GM21786 (cell line): ENCODE measurements around the gene TMSB10.
"Not testable (repeated sequence)": the region's sequence is repeated elsewhere in the genome, so short reads cannot be mapped to it uniquely, and the experiment has no call there.

Source experiments
- ATAC-seq: cut with Tn5 transposase; IDR thresholded peaks from one replicate; pipeline ENCODE4 v1.9.1; 2021; ENCODE audit not compliant: unreplicated experiment

TMSB10 gene

GRCh38 chr2:84905181-84906107 is at the start of gene TMSB10:
Gene TMSB10 (plus strand): TSS chr2:84905656.
- peak; percentile 65 for ATAC-seq

DNA sequence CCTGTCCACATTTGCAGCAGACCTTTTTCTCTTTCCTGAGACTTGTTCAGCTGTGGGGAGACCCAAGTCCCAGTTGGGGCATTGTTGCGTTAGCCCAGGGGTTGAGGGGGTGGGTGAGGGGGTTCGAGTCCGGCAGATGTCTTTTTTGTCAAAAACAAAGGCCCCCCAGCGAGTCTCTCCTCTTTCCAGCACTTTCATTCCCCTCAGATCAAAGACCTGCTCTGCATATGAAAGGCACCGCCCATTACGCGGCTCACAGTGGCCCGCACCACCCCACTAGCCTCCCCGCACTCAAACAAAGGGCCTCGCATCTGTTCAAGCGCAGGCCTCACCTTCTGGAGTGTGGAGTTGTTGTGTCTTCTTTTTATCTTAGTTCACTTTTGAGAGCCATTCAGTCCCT is 49.7 kb upstream of the TMSB10 start:
- no peak for ATAC-seq

DNA sequence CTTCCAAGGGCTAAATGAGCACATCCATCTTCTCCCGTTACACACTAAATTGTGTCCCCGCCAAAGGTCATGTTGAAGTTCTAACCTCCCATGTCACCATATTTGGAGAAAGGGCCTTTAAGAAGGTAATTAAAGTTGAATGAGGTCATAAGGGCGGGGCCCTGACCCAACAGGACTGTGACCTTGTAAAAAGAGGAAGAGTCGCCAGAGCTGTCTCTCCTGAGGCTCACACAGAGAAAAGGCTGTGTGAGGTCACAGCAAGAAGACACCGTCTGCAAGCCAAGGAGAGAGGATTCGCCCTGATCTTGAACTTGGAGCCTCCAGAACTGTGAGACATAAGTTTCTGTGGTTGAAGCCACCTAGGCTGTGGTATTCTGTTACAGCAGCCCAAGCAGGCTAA is 48.7 kb upstream of the TMSB10 start:
- ATAC-seq, result peak; percentile 55

DNA sequence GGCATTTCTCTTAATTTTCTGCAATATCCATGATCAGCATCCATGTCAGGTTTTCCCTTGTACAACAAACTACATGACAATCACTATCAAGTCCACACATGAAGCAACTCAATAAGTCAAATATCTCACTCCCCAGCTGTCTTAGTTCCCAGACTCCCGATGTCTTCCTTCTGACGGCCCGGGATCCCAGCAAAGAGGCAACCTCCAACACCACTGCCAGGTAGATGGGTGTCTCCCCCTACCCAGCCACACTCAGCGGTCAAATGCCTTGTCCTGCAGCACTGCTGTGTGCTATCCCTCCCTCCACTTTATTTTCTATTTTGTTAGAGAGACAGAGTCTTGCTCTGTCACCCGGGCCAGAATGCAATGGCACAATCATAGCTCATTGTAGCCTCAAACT is 47.9 kb upstream of the TMSB10 start:
- ATAC-seq, result no peak

- ATAC-seq, result no peak
These were observed 47.3 kb upstream of the TMSB10 start for GRCh38 chr2:84858123-84858522.

GRCh38 chr2:84858937-84859336 is 46.5 kb upstream of the TMSB10 start:
- no peak for ATAC-seq

DNA sequence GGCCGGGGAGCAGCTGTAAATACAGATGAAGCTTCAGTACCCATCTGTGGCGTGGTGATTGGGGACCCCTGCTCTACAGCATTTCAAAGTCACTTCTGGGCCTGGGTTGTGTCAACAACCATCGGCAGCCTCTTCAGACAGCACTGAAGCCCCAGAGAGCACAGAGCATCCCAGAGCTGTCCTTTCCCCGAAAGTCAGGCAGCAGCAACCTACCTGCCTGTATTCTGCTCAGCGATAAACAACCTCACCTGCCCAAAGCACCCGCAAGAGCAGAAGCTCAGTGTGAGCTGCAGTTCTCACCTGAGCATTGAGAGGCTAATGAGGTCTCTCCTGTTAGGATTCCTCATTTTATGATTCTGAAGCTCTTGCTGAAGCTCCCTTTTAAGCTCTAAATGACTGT is 43.9 kb upstream of the TMSB10 start:
- no peak for ATAC-seq

DNA sequence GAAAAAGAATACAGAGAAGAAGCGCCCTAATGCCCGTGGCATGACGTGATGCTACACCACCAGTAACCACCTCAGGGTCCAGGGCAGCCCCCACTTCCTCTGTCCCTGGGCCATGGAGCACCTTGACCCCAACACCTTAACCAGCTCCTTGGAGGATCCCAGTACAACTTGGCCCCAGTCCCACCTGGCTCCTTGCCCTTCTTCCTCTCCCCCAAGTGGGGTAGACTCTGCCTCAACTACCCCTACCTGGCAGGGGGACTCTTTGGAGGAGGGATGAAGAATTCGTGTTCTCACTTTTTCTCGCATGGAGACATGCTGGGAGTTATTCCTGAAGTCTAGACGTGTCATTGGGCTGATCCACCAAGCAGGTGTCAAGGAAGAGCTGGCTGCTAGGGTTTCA is 43.5 kb upstream of the TMSB10 start:
- no peak for ATAC-seq

GRCh38 chr2:84865181-84865783 is 40.2 kb upstream of the TMSB10 start:
- ATAC-seq, result peak; percentile 69

GRCh38 chr2:84866122-84866521 is 39.3 kb upstream of the TMSB10 start:
- ATAC-seq, result no peak

DNA sequence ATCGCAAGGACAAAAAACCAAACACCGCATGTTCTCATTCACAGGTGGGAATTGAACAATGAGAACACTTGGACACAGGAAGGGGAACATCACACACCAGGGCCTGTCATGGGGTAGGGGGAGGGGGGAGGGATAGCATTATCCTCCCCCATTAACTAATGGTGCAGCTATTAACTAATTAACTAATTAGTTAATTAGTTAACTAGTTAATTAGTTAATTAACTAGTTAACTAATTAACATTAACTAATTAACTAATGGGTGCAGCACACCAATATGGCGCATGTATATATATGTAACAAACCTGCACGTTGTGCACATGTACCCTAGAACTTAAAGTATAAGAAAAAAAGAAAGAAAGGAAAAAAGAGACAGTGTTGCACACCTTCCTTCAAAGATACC is 37.1 kb upstream of the TMSB10 start:
- ATAC-seq, result not testable (repeated sequence)

DNA sequence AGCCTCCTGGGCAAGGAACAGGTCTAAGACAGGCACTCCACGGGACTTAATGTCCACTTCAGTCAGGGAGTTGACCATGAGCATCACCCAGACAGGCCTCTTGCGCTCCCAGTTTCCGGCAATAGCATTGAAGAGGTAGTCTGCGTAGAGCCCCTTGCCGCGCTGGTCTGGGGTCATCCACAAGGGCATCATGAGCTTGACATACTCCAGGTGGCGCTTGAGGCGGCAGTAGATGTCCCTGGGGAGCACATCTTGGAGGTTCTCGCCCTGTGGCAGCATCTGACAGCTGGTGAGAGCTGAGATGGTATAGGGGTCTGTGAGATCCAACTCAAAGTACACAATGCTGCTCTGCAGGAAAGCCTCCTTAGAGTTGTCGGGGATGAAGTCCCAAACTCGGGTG is 35.1 kb upstream of the TMSB10 start:
- no peak for ATAC-seq

DNA sequence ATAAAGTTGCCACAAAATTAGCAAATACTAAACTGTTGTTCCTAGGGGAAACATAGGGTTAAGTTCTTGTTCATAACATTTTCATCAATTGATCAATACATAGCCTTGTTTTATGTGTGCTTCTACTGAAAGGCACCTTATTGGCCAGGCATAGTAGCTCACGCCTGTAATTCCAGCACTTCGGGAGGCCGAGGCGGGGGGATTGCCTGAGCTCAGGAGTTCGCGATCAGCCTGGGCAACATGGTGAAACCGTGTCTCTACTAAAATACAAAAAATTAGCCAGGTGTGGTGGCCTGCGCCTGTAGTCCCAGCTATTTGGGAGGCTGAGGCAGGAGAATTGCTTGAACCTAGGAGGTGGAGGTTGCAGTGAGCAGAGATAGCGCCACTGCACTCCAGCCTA is 32.8 kb upstream of the TMSB10 start:
- ATAC-seq, result not testable (repeated sequence)

- ATAC-seq, result no peak
These were observed 32.1 kb upstream of the TMSB10 start for GRCh38 chr2:84873350-84873749.

GRCh38 chr2:84874381-84875212 is 30.9 kb upstream of the TMSB10 start:
- no peak for ATAC-seq

GRCh38 chr2:84875213-84875560 is 30.3 kb upstream of the TMSB10 start:
- no peak for ATAC-seq

DNA sequence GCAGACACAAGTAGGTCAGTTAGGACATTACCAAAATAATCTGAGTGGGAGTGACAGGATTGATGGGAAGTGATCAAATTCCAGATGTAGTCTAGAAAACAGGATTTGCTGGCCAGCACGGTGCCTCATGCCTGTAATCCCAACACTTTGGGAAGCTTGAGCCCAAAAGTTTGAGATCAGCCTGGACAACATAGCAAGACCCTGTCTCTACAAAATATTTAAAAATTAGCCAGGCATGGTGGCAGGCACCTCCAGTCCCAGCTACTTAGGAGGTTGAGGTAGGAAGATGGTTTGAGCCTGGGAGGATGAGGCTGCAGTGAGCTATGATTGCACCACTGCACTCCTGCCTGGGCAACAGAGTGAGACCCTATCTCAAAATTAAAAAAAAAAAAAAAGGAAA is 29.8 kb upstream of the TMSB10 start:
- not testable (repeated sequence) for ATAC-seq

GRCh38 chr2:84876369-84876768 is 29.1 kb upstream of the TMSB10 start:
- no peak for ATAC-seq

DNA sequence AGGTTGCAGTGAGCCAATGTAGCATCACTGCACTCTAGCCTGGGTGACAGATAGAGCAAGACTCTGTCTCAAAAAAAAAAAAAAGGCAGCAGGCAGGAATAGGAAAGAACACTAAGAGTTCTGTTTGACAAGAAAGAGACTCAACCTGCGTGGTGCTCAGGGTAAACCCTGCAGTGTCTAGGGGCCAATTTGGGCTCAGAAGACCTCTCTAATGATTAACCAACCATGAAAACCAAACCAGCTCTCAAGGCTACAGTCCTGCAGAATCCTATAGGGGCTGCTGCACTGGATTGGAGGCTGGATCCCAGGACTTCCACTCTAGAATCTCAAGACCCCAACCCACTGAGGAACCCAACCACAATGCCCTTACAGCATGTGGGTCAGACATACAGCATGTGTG is 27.0 kb upstream of the TMSB10 start:
- no peak for ATAC-seq

DNA sequence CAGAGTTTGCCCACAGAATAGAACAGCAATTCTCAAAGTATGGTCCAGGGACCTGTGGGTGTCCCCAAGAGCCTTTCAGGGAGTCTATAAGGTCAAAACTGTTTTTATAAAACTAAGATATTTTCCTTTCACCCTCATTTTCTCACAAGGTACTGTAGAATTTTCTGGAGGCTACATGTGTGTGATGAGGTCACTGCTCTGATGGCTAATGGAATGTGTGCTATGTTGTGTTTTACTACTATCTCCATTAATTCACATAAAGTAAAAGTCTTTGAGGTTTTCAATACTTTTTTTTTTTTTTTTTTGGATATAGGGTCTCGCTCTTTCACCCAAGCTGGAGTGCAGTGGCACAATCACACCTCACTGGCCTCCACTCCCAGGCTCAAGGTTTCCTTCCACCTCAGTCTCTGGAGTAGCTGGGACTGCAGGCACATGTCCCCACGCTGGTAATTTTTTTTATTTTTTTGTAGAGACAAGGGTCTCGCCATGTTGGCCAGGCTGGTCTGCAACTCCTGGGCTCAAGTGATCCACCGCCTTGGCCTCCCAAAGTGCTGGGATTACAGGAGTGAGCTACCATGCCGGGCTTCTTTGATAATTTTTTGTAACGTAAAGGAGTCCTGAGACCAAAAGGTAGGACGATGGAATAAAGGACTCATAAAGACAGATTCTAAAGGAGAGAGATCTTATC is 26.4 kb upstream of the TMSB10 start:
- no peak for ATAC-seq
